HEK293 (cell line): ENCODE data around the gene PARD3B.
A peak's percentile ranks its signal among the peaks of the same experiment; 100 is the strongest.

Experiments used
- CTCF ChIA-PET: fragments of 350-600 bp; formaldehyde crosslinking; extraction: SDS; loops from one replicate; lab custom pipeline; 2021; ENCODE audit warnings: antibody characterized with exemption; lab: Yijun Ruan, JAX
- POLR2A ChIA-PET: fragments of 300-600 bp; formaldehyde crosslinking; extraction: SDS; loops from one replicate; lab custom pipeline; 2020; ENCODE audit warnings: antibody characterized with exemption, inconsistent platforms; lab: Yijun Ruan, JAX
- H3K27ac ChIP-seq: fragments of 200-500 bp; sonication (Bioruptor generic); 2 replicates; pipeline ENCODE4 v1.5.1; 2014; ENCODE audit warnings: low read depth, low read length, control low read depth, inconsistent platforms; ENCODE audit errors: extremely low read depth
- H3K36me3 ChIP-seq, 2 experiments: fragments of 200-500 bp in 1 of 2; sonication (Bioruptor generic) in 1 of 2; 1 replicate in 1 of 2; 2 replicates in 1 of 2; pipeline ENCODE4 v1.5.1; 2014 to 2017; ENCODE audit warnings: inconsistent platforms in 2 of 2, low read length in 2 of 2; ENCODE audit not compliant: control insufficient read depth in 2 of 2, insufficient read depth in 1 of 2
- H3K4me1 ChIP-seq: fragments of 200-500 bp; sonication (Bioruptor generic); 2 replicates; pipeline ENCODE4 v1.5.1; 2014; ENCODE audit warnings: mild to moderate bottlenecking, low read length, inconsistent platforms; ENCODE audit not compliant: control insufficient read depth, insufficient read depth
- H3K4me3 ChIP-seq: 2 replicates; pipeline ENCODE4 v1.5.1; 2011; ENCODE audit warnings: low read depth, mild to moderate bottlenecking, control low read depth, low read length, moderate library complexity
- H3K9me3 ChIP-seq: fragments of 200-500 bp; sonication (Bioruptor generic); 2 replicates; pipeline ENCODE4 v1.5.1; 2014; ENCODE audit warnings: low read depth, low read length, inconsistent platforms; ENCODE audit not compliant: control insufficient read depth, insufficient read depth
- BCL11B ChIP-seq: fragments of 450-650 bp; formaldehyde crosslinking; IDR thresholded peaks from 2 replicates; pipeline ENCODE4 v1.5.1; 2016; ENCODE audit warnings: low read depth, missing biosample characterization, missing genetic modification characterization
- SP3 ChIP-seq: fragments of 450-650 bp; formaldehyde crosslinking; IDR thresholded peaks from 2 replicates; pipeline ENCODE4 v1.5.1; 2016; ENCODE audit warnings: missing biosample characterization, missing genetic modification characterization
- ZFP69B ChIP-seq: fragments of 450-650 bp; formaldehyde crosslinking; IDR thresholded peaks from 2 replicates; pipeline ENCODE4 v1.5.1; 2016; ENCODE audit warnings: missing biosample characterization, missing genetic modification characterization
- ZIC2 ChIP-seq: fragments of 450-650 bp; formaldehyde crosslinking; IDR thresholded peaks from 2 replicates; pipeline ENCODE4 v1.5.1; 2016; ENCODE audit warnings: missing biosample characterization, missing genetic modification characterization
- ZNF121 ChIP-seq: fragments of 450-650 bp; formaldehyde crosslinking; IDR thresholded peaks from 2 replicates; pipeline ENCODE4 v1.5.1; 2016; ENCODE audit warnings: missing biosample characterization, missing genetic modification characterization
- ZNF211 ChIP-seq: fragments of 450-650 bp; formaldehyde crosslinking; IDR thresholded peaks from 2 replicates; pipeline ENCODE4 v1.5.1; 2016; ENCODE audit warnings: low read depth, missing biosample characterization, missing genetic modification characterization
- ZNF426 ChIP-seq: fragments of 450-650 bp; formaldehyde crosslinking; IDR thresholded peaks from 2 replicates; pipeline ENCODE4 v1.5.1; 2017; ENCODE audit warnings: missing biosample characterization, missing genetic modification characterization, mild to moderate bottlenecking, inconsistent platforms, moderate library complexity
- ZNF626 ChIP-seq: fragments of 450-650 bp; sonication (Bioruptor Pico); formaldehyde crosslinking; IDR thresholded peaks from 2 replicates; pipeline ENCODE4 v1.5.1; 2018; ENCODE audit warnings: missing biosample characterization, missing genetic modification characterization, inconsistent platforms
- ZNF677 ChIP-seq: fragments of 450-650 bp; IDR thresholded peaks from 2 replicates; pipeline ENCODE4 v1.5.0; 2018; ENCODE audit warnings: missing biosample characterization, mild to moderate bottlenecking, missing genetic modification characterization, moderate library complexity
- ZNF701 ChIP-seq: fragments of 450-650 bp; formaldehyde crosslinking; IDR thresholded peaks from 2 replicates; pipeline ENCODE4 v1.5.1; 2016; ENCODE audit warnings: missing biosample characterization, missing genetic modification characterization
- ZSCAN16 ChIP-seq: fragments of 450-650 bp; formaldehyde crosslinking; IDR thresholded peaks from 2 replicates; pipeline ENCODE4 v1.5.1; 2016; ENCODE audit warnings: missing biosample characterization, missing genetic modification characterization
- TF ChIP-seq, protein P1 (sequence below): fragments of 450-650 bp; formaldehyde crosslinking; IDR thresholded peaks from 2 replicates; pipeline ENCODE4 v1.5.1; 2016; ENCODE audit warnings: missing biosample characterization, missing genetic modification characterization
- TF ChIP-seq, protein P2 (sequence below): fragments of 450-650 bp; formaldehyde crosslinking; IDR thresholded peaks from 2 replicates; pipeline ENCODE4 v1.5.1; 2016; ENCODE audit warnings: missing biosample characterization, missing genetic modification characterization
- TF ChIP-seq, protein P3 (sequence below): fragments of 450-650 bp; formaldehyde crosslinking; IDR thresholded peaks from 2 replicates; pipeline ENCODE4 v1.5.1; 2017; ENCODE audit warnings: missing biosample characterization, missing genetic modification characterization
- TF ChIP-seq, protein P4 (sequence below): fragments of 450-650 bp; formaldehyde crosslinking; IDR thresholded peaks from 2 replicates; pipeline ENCODE4 v1.5.1; 2016; ENCODE audit warnings: missing biosample characterization, missing genetic modification characterization

PARD3B gene

DNA sequence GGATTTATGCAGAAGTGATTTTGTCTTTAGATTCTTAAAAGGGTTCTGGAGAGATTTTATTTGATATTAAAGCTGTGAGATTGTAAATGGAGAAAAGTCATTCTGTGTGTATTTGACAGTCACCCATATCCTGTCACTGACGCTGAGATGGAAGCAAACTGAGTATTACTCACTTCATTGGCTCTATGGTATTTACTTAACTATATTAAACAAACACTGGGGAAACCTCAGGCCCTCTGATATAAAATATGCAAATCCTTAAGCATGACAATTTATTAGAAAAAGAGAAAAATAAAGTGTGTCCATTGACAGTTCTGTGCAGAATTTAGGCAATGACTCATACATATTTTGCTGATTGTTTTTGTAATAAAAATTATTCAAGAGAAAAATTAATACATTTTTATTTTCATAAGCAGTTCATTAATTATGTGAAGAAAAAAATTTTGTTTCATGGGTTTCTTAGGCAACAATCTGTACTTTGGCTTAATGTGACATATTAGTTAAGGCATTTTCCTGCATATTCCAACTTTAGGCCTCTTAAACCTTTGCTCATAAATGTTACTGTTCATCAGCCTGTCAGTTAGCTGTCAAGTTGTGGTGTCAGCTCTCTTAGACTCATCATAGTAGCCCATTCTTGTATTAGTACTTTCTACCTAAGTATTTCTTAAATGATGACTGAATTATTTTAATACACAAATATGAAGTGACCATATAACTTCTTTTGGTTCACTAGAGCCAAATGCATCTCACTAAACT, 99.9 kb downstream of the PARD3B start:
- POLR2A ChIA-PET, result no interaction called here

DNA sequence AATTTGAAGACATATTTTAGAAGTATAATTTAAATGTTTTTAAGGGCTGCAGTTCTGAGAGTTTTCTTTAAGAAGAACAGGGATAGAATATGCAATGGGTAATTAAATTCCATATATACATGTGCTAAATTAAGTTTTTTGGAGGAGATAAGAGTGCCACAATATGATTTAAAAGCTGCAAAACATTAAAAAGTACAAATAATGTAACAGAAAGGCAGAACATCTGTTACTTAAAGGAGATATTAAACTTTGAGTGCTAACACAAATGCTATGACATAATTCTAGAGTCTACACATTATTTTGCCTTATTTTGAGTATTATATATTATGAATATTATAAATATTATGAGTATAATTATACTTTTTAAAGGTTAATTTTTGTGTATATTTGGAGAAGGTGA, 102.4 kb downstream of the PARD3B start:
- POLR2A ChIA-PET, result no interaction called here
- TF ChIP-seq ZNF701, result no peak
- TF ChIP-seq, protein P1, sequence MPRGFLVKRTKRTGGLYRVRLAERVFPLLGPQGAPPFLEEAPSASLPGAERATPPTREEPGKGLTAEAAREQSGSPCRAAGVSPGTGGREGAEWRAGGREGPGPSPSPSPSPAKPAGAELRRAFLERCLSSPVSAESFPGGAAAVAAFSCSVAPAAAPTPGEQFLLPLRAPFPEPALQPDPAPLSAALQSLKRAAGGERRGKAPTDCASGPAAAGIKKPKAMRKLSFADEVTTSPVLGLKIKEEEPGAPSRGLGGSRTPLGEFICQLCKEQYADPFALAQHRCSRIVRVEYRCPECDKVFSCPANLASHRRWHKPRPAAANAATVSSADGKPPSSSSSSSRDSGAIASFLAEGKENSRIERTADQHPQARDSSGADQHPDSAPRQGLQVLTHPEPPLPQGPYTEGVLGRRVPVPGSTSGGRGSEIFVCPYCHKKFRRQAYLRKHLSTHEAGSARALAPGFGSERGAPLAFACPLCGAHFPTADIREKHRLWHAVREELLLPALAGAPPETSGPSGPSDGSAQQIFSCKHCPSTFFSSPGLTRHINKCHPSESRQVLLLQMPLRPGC (tag by site-specific recombination), result no peak
- TF ChIP-seq ZNF626 (tag by site-specific recombination), result no peak
- TF ChIP-seq ZIC2 (tag by site-specific recombination), result no peak
- TF ChIP-seq ZNF426, result no peak
- Histone ChIP-seq H3K4me1 (peaks cover 2% of the 10 kb centered on the region; the same call in 1 of the 2 replicates), H3K9me3 (no peaks in the 10 kb centered on the region), H3K36me3 (no peaks in the 10 kb centered on the region), H3K4me3 (no peak overlapping the region), H3K27ac (no peak overlapping the region)
- CTCF ChIA-PET, result interaction anchor here (0.5 to 0.6 kb wide), 2 partner anchors 33 to 1047 kb away, joined by 3 read pairs; no protein-coding TSS in a partner anchor

More for the DNA sequence above, 99.9 kb downstream of the PARD3B start:
- H3K36me3 ChIP-seq, result no peaks in the 10 kb centered on the region
- H3K4me3 ChIP-seq, result no peak overlapping the region
- TF ChIP-seq, protein P2, sequence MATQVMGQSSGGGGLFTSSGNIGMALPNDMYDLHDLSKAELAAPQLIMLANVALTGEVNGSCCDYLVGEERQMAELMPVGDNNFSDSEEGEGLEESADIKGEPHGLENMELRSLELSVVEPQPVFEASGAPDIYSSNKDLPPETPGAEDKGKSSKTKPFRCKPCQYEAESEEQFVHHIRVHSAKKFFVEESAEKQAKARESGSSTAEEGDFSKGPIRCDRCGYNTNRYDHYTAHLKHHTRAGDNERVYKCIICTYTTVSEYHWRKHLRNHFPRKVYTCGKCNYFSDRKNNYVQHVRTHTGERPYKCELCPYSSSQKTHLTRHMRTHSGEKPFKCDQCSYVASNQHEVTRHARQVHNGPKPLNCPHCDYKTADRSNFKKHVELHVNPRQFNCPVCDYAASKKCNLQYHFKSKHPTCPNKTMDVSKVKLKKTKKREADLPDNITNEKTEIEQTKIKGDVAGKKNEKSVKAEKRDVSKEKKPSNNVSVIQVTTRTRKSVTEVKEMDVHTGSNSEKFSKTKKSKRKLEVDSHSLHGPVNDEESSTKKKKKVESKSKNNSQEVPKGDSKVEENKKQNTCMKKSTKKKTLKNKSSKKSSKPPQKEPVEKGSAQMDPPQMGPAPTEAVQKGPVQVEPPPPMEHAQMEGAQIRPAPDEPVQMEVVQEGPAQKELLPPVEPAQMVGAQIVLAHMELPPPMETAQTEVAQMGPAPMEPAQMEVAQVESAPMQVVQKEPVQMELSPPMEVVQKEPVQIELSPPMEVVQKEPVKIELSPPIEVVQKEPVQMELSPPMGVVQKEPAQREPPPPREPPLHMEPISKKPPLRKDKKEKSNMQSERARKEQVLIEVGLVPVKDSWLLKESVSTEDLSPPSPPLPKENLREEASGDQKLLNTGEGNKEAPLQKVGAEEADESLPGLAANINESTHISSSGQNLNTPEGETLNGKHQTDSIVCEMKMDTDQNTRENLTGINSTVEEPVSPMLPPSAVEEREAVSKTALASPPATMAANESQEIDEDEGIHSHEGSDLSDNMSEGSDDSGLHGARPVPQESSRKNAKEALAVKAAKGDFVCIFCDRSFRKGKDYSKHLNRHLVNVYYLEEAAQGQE (tag by site-specific recombination), result no peak
- TF ChIP-seq, protein P3, sequence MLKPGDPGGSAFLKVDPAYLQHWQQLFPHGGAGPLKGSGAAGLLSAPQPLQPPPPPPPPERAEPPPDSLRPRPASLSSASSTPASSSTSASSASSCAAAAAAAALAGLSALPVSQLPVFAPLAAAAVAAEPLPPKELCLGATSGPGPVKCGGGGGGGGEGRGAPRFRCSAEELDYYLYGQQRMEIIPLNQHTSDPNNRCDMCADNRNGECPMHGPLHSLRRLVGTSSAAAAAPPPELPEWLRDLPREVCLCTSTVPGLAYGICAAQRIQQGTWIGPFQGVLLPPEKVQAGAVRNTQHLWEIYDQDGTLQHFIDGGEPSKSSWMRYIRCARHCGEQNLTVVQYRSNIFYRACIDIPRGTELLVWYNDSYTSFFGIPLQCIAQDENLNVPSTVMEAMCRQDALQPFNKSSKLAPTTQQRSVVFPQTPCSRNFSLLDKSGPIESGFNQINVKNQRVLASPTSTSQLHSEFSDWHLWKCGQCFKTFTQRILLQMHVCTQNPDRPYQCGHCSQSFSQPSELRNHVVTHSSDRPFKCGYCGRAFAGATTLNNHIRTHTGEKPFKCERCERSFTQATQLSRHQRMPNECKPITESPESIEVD, result peak; percentile 63
- TF ChIP-seq SP3 (tag by site-specific recombination), result no peak
- TF ChIP-seq, protein P1 (tag by site-specific recombination), result no peak
- TF ChIP-seq, all 188 proteins: peak for 1
- Histone ChIP-seq H3K9me3 (no peaks in the 10 kb centered on the region), H3K27ac (no peak overlapping the region), H3K4me1 (peaks cover 2% of the 10 kb centered on the region; the same call in 1 of the 2 replicates)
- CTCF ChIA-PET, result interaction anchor here (0.6 kb wide), 2 partner anchors 500 to 881 kb away, joined by 3 read pairs; no protein-coding TSS in a partner anchor

DNA sequence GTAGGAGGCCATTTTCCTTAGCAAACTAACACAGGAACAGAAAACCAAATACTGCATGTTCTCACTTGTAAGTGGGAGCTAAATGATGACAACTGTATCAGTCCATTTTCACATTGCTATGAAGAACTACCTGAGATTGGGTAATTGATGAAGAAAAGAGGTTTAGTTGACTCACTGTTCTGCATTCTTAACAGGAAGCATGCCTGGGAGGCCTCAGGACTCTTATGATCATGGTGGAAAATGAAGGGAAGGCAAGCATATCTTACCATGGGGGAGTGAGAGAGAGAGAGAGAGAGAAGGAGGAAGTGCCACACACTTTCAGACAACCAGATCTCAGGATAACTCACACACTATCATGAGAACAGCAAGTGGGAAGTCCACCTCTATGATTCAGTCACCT, 105.3 kb downstream of the PARD3B start:
- H3K9me3 ChIP-seq, result no peaks in the 10 kb centered on the region
- no peaks in the 10 kb centered on the region for H3K36me3 ChIP-seq
- H3K27ac ChIP-seq, result no peak overlapping the region
- ChIA-PET POLR2A (no interaction called here), CTCF (interaction anchor here (0.6 kb wide), 1 partner anchor 234 kb away, joined by 3 read pairs; no protein-coding TSS in a partner anchor)
- TF ChIP-seq, protein P4, sequence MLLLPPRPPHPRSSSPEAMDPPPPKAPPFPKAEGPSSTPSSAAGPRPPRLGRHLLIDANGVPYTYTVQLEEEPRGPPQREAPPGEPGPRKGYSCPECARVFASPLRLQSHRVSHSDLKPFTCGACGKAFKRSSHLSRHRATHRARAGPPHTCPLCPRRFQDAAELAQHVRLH (tag by site-specific recombination), result no peak
- TF ChIP-seq ZSCAN16 (tag by site-specific recombination), result no peak
- no peak for TF ChIP-seq ZFP69B (tag by site-specific recombination)
- no peak for TF ChIP-seq ZNF211
- TF ChIP-seq BCL11B, result no peak
- no peak for TF ChIP-seq ZNF121 (tag by site-specific recombination)
- no peak for TF ChIP-seq ZNF677 (tag by site-specific recombination)
- no peaks in the 10 kb centered on the region for H3K4me1 ChIP-seq
- no peak overlapping the region for H3K4me3 ChIP-seq
